H1 (cell line): ENCODE results near the gene SUPT20H. TPM values are rescaled to one million over a fixed set of nuclear protein-coding genes. Genes with fewer than 3 reads are reported as not detected.

Source experiments
- CTCF ChIA-PET: fragments of 300-600 bp; sonication (Branson Sonifier 250); formaldehyde crosslinking; loops from one replicate; lab custom pipeline; 2021; ENCODE audit not compliant: partially characterized antibody; lab: Charles Lee
- POLR2A ChIA-PET: fragments of 300-600 bp; sonication (Branson Sonifier 250); formaldehyde crosslinking; loops from one replicate; lab custom pipeline; 2021; ENCODE audit warnings: inconsistent platforms; ENCODE audit not compliant: partially characterized antibody; lab: Charles Lee
- DNase-seq, 2 experiments: peaks; one replicate each; pipeline versions ENCODE4 v3.0.0 to v3.0.0-alpha.2; 2010 to 2022; ENCODE audit warnings: low spot score in 2 of 2, low read depth in 1 of 2, mixed read lengths in 1 of 2
- FAIRE-seq: peaks from 2 replicates; lab custom pipeline; 2011; peaks lifted over from hg19 to GRCh38; lab: Jason Lieb, UNC
- H2AFZ ChIP-seq: 2 replicates; pipeline ENCODE4 v1.8.1; 2012; ENCODE audit warnings: low read length, inconsistent platforms
- H2AK5ac ChIP-seq: 2 replicates; pipeline ENCODE4 v1.6.1; 2013; ENCODE audit warnings: low read depth, low read length
- H2BK120ac ChIP-seq: replicated peaks from 2 replicates; pipeline ENCODE3; 2013; ENCODE audit warnings: low read depth, low read length, inconsistent platforms
- H2BK12ac ChIP-seq: 2 replicates; pipeline ENCODE4 v1.6.1; 2013; ENCODE audit warnings: low read depth, low read length
- H2BK15ac ChIP-seq: 2 replicates; pipeline ENCODE4 v1.6.1; 2013; ENCODE audit warnings: low read length
- H2BK20ac ChIP-seq: 2 replicates; pipeline ENCODE4 v1.6.1; 2013; ENCODE audit warnings: low read length
- H2BK5ac ChIP-seq: 2 replicates; pipeline ENCODE4 v1.6.1; 2013; ENCODE audit warnings: low read depth, low read length
- H3K14ac ChIP-seq: 2 replicates; pipeline ENCODE4 v1.6.1; 2013; ENCODE audit warnings: inconsistent platforms; ENCODE audit not compliant: insufficient read length
- H3K18ac ChIP-seq: 2 replicates; pipeline ENCODE4 v1.6.1; 2013; ENCODE audit warnings: low read length; ENCODE audit errors: extremely low read depth
- H3K23ac ChIP-seq: 2 replicates; pipeline ENCODE4 v1.6.1; 2013; ENCODE audit warnings: inconsistent platforms; ENCODE audit not compliant: insufficient read length
- H3K23me2 ChIP-seq: 2 replicates; pipeline ENCODE4 v1.6.1; 2013; ENCODE audit warnings: low read depth, low read length
- H3K27ac ChIP-seq: 2 replicates; pipeline ENCODE4 v1.6.1; 2011; ENCODE audit warnings: low read depth, low read length, inconsistent platforms
- H3K27me3 ChIP-seq, 4 experiments: replicated peaks in 1 of 4; 1 replicate in 1 of 4; 2 replicates in 3 of 4; pipeline versions ENCODE4 v1.6.1 to v1.8.1; 2011 to 2013; ENCODE audit warnings: low read length in 3 of 4, mild to moderate bottlenecking in 3 of 4, inconsistent platforms in 2 of 4, mixed read lengths in 2 of 4, moderate library complexity in 1 of 4; ENCODE audit not compliant: control insufficient read depth in 3 of 4, insufficient read depth in 3 of 4; ENCODE audit errors: extremely low read depth in 1 of 4
- H3K36me3 ChIP-seq, 4 experiments: 2 replicates each; pipeline versions ENCODE4 v1.6.1 to v1.8.1; 2011 to 2013; ENCODE audit warnings: mild to moderate bottlenecking in 4 of 4, low read length in 3 of 4, moderate library complexity in 2 of 4, control low read depth in 1 of 4, inconsistent platforms in 1 of 4; ENCODE audit not compliant: insufficient read depth in 4 of 4, control insufficient read depth in 2 of 4
- H3K4ac ChIP-seq: replicated peaks from 2 replicates; pipeline ENCODE3; 2013; ENCODE audit warnings: low read length, low read depth, mixed read lengths, inconsistent platforms; ENCODE audit not compliant: insufficient read length
- H3K4me1 ChIP-seq, 4 experiments: replicated peaks in 1 of 4; 1 replicate in 1 of 4; 2 replicates in 3 of 4; pipeline versions ENCODE4 v1.6.1 to v1.8.1; 2011 to 2013; ENCODE audit warnings: low read length in 3 of 4, inconsistent platforms in 2 of 4, mixed read lengths in 1 of 4; ENCODE audit not compliant: insufficient read depth in 4 of 4, control insufficient read depth in 3 of 4
- H3K4me2 ChIP-seq, 2 experiments: 2 replicates each; pipeline versions ENCODE4 v1.6.1 to v1.8.1; 2011 to 2013; ENCODE audit warnings: low read depth in 2 of 2, low read length in 2 of 2, control low read depth in 1 of 2, inconsistent platforms in 1 of 2, mild to moderate bottlenecking in 1 of 2; ENCODE audit not compliant: insufficient read depth in 1 of 2
- H3K4me3 ChIP-seq, 4 experiments: fragments of 200-600, 300-600 bp in 1 of 4; sonication (generic), shearing (Covaris generic), sonication (Bioruptor Twin) in 1 of 4; 2 replicates each; pipeline versions ENCODE4 v1.5.1 to v1.8.1; 2011 to 2016; ENCODE audit warnings: low read length in 4 of 4, low read depth in 3 of 4, control low read depth in 2 of 4, inconsistent platforms in 2 of 4, mild to moderate bottlenecking in 2 of 4, mixed read lengths in 1 of 4, moderate library complexity in 1 of 4; ENCODE audit not compliant: insufficient read depth in 2 of 4; ENCODE audit errors: extremely low read depth in 1 of 4
- H3K56ac ChIP-seq: replicated peaks from 2 replicates; pipeline ENCODE3; 2013; ENCODE audit warnings: low read depth, mild to moderate bottlenecking, mixed read lengths, low read length, inconsistent platforms; ENCODE audit not compliant: insufficient read length
- H3K79me1 ChIP-seq: 2 replicates; pipeline ENCODE4 v1.6.1; 2013; ENCODE audit warnings: low read depth, low read length, control low read depth
- H3K79me2 ChIP-seq, 2 experiments: 2 replicates each; pipeline versions ENCODE4 v1.6.1 to v1.8.1; 2012 to 2013; ENCODE audit warnings: low read length in 2 of 2, mild to moderate bottlenecking in 2 of 2, inconsistent platforms in 1 of 2; ENCODE audit not compliant: insufficient read depth in 2 of 2, control insufficient read depth in 1 of 2
- H3K9ac ChIP-seq, 4 experiments: replicated peaks in 1 of 4; 1 replicate in 1 of 4; 2 replicates in 3 of 4; pipeline versions ENCODE4 v1.6.1 to v1.8.1; 2011 to 2013; ENCODE audit warnings: low read depth in 3 of 4, low read length in 3 of 4, control low read depth in 2 of 4, mild to moderate bottlenecking in 2 of 4, moderate library complexity in 2 of 4, inconsistent platforms in 1 of 4; ENCODE audit errors: extremely low read depth in 1 of 4
- H3K9me3 ChIP-seq, 2 experiments: 2 replicates each; pipeline versions ENCODE4 v1.6.1 to v1.8.1; 2012 to 2013; ENCODE audit warnings: mild to moderate bottlenecking in 2 of 2, moderate library complexity in 2 of 2, control low read depth in 1 of 2, inconsistent platforms in 1 of 2, low read depth in 1 of 2, low read length in 1 of 2, mixed read lengths in 1 of 2; ENCODE audit not compliant: insufficient read depth in 2 of 2
- H4K20me1 ChIP-seq, 2 experiments: replicated peaks in 1 of 2; 2 replicates each; pipeline versions ENCODE3 to v1.8.1; 2011 to 2013; ENCODE audit warnings: inconsistent platforms in 2 of 2, low read length in 2 of 2, mild to moderate bottlenecking in 1 of 2; ENCODE audit not compliant: insufficient read depth in 2 of 2, control insufficient read depth in 1 of 2
- H4K5ac ChIP-seq: 2 replicates; pipeline ENCODE4 v1.6.1; 2013; ENCODE audit warnings: low read length, low read depth, mixed read lengths, inconsistent platforms; ENCODE audit not compliant: insufficient read length
- H4K8ac ChIP-seq: 2 replicates; pipeline ENCODE4 v1.8.0; 2013; ENCODE audit warnings: mild to moderate bottlenecking, moderate library complexity, low read length, inconsistent platforms; ENCODE audit not compliant: insufficient read depth; ENCODE audit errors: extremely low read depth
- H4K91ac ChIP-seq: replicated peaks from 2 replicates; pipeline ENCODE3; 2013; ENCODE audit warnings: low read length, mixed read lengths, inconsistent platforms; ENCODE audit not compliant: insufficient read length
- CEBPB ChIP-seq: IDR thresholded peaks from 2 replicates; pipeline ENCODE4 v1.6.1; 2012; ENCODE audit warnings: low read depth, low read length
- WGBS, 2 experiments: shearing (Covaris generic) in 1 of 2; methylation state at CpG; one replicate each; pipeline versions ENCODE4 v1.1.6 to v1.1.7; 2013 to 2015; ENCODE audit warnings: low lambda C conversion rate in 2 of 2, mixed read lengths in 2 of 2, inconsistent platforms in 1 of 2, low coverage in 1 of 2, missing lambda C conversion rate in 1 of 2; ENCODE audit not compliant: insufficient replicate concordance in 2 of 2, insufficient coverage in 1 of 2, insufficient read length in 1 of 2; ENCODE audit errors: extremely low coverage in 1 of 2, missing lambda C conversion rate in 1 of 2; 5-methylcytosine and 5-hydroxymethylcytosine counted together
- polyA plus RNA-seq, 7 experiments: library from polyadenylated mRNA; depleted of rRNA in 3 of 7; stranded (reverse) in 5 of 7; unstranded in 2 of 7; fragments of >200 nt in 5 of 7; fragments of 200-250 nt in 2 of 7; gene quantifications; 1 replicate in 5 of 7; 2 replicates in 1 of 7; 4 replicates in 1 of 7; pipeline versions ENCODE4 v1.2.1 to v1.2.3, GENCODE V29; 2011 to 2013; ENCODE audit warnings: missing spikeins in 2 of 7, mixed read lengths in 2 of 7
- total RNA-seq: library from RNA; stranded (reverse); fragmentation: NEBNext Ultra II Directional; extraction: Animal tissue kit (Norgen Biotek cat#: 25700); gene quantifications from 2 replicates; pipeline ENCODE4 v1.2.1, GENCODE V29; 2021

Gene SUPT20H
- total and polyA plus RNA-seq, 2 of the 8 experiments (the other 6 are each of a cell fraction or from before 2014, with no cell fraction given), result 69.2 to 75.1 TPM

DNA sequence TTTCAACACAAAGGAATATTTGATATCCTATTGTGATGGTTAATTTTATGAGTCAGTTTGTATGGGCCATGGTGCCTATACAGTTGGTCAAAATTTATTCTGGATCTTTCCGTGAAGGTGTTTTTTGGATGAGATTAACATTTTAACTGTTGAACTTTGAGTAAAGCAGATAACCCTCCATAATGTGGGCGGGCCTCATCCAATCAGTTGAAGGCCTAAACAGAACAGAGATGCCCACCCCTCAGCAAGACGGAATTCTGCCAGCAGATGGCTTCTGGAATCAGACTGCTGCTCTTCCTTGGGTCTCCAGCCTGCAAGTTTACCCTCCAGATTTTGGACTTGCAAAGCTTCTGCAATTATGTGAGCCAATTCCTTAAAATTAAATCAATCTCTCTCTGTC lies 30.0 kb upstream of the SUPT20H start:
- Histone ChIP-seq H2AFZ (no peak overlapping the region), H2BK12ac (no peak overlapping the region), H4K20me1 (no peaks in the 10 kb centered on the region), H2BK120ac (no peak overlapping the region), H3K18ac (no peak overlapping the region), H2BK15ac (no peak overlapping the region), H3K27ac (no peak overlapping the region), H3K79me2 (no peaks in the 10 kb centered on the region), H3K4me3 (no peak overlapping the region), H3K56ac (no peak overlapping the region), H3K4ac (no peak overlapping the region), H4K91ac (no peak overlapping the region), H3K14ac (no peak overlapping the region), H2BK20ac (no peak overlapping the region), H3K4me2 (no peak overlapping the region), H4K5ac (no peak overlapping the region), H3K27me3 (no peaks in the 10 kb centered on the region), H2AK5ac (no peak overlapping the region), H3K79me1 (no peaks in the 10 kb centered on the region), H3K23me2 (no peaks in the 10 kb centered on the region), H3K9me3 (no peaks in the 10 kb centered on the region), H4K8ac (no peak overlapping the region), H2BK5ac (no peak overlapping the region), H3K9ac (no peak overlapping the region), H3K4me1 (no peaks in the 10 kb centered on the region), H3K36me3 (no peaks in the 10 kb centered on the region), H3K23ac (no peak overlapping the region)
- 93% methylated on average over 3 of the region's 3 CpGs; no CpG with 5 or more reads in 1 of the 2 experiments for WGBS, 2 experiments
- ChIA-PET POLR2A (no interaction called here), CTCF (no interaction called here)
- DNase-seq (no peak), FAIRE-seq (no peak)
- TF ChIP-seq CEBPB, result no peak
